GM23338 (cell line): ENCODE results near the gene AP4E1. TPM values are rescaled to one million over a fixed set of nuclear protein-coding genes. Genes with fewer than 3 reads are reported as not detected.

ENCODE experiments used
- ATAC-seq: fragments of 200-7000 bp; cut with Tn5 transposase; 3 replicates; pipeline ENCODE4 v1.9.1; 2020
- DNase-seq: peaks from one replicate; pipeline ENCODE4 v3.0.0-alpha.2; 2015; ENCODE audit warnings: low spot score
- H2AFZ ChIP-seq: fragments of 200-600 bp; sonication (generic); 2 replicates; pipeline ENCODE4 v1.8.0; 2016; ENCODE audit warnings: antibody characterized with exemption, mild to moderate bottlenecking, moderate library complexity
- H3F3A ChIP-seq: fragments of 200-600 bp; sonication (generic); replicated peaks from 2 replicates; pipeline ENCODE4 v1.8.0; 2017; ENCODE audit warnings: antibody characterized with exemption, mixed run types, low read depth
- H3K27ac ChIP-seq: fragments of 200-600 bp; sonication (generic); 2 replicates; pipeline ENCODE4 v1.6.1; 2016; ENCODE audit warnings: low read depth
- H3K27me3 ChIP-seq: fragments of 200-600 bp; sonication (generic); 2 replicates; pipeline ENCODE4 v1.8.0; 2016; ENCODE audit warnings: mild to moderate bottlenecking, mixed run types, moderate library complexity; ENCODE audit not compliant: insufficient read depth
- H3K36me3 ChIP-seq: fragments of 200-600 bp; sonication (generic); 2 replicates; pipeline ENCODE4 v1.8.0; 2016; ENCODE audit warnings: mild to moderate bottlenecking; ENCODE audit not compliant: insufficient read depth
- H3K4me1 ChIP-seq: fragments of 200-600 bp; sonication (generic); 2 replicates; pipeline ENCODE4 v1.8.0; 2016; ENCODE audit warnings: mild to moderate bottlenecking, moderate library complexity; ENCODE audit not compliant: insufficient read depth
- H3K4me2 ChIP-seq: fragments of 200-600 bp; sonication (generic); 2 replicates; pipeline ENCODE4 v1.7.1; 2017; ENCODE audit warnings: mixed run types
- H3K4me3 ChIP-seq: fragments of 200-600 bp; sonication (generic); 2 replicates; pipeline ENCODE4 v1.6.1; 2016; ENCODE audit warnings: mixed run types
- H3K79me2 ChIP-seq: fragments of 200-600 bp; sonication (generic); replicated peaks from 2 replicates; pipeline ENCODE4 v1.8.0; 2017; ENCODE audit warnings: mild to moderate bottlenecking; ENCODE audit not compliant: insufficient read depth
- H3K9me2 ChIP-seq: fragments of 200-600 bp; sonication (generic); 2 replicates; pipeline ENCODE4 v1.8.0; 2017; ENCODE audit not compliant: insufficient read depth
- H4K20me1 ChIP-seq: fragments of 200-600 bp; sonication (generic); replicated peaks from 2 replicates; pipeline ENCODE4 v1.8.0; 2017; ENCODE audit warnings: mild to moderate bottlenecking; ENCODE audit not compliant: insufficient read depth
- H3K27ac Mint-ChIP-seq: 2 replicates; pipeline ENCODE4 v1.8.0; 2020; ENCODE audit warnings: inconsistent platforms, mild to moderate bottlenecking, moderate library complexity, mixed read lengths
- H3K27me3 Mint-ChIP-seq: 3 replicates; pipeline ENCODE4 v1.8.0; 2022; ENCODE audit warnings: low read depth, mild to moderate bottlenecking, moderate library complexity, mixed read lengths, inconsistent platforms; ENCODE audit not compliant: insufficient read depth, poor library complexity
- H3K36me3 Mint-ChIP-seq: 3 replicates; pipeline ENCODE4 v1.8.0; 2021; ENCODE audit warnings: low read depth, mild to moderate bottlenecking, inconsistent platforms, moderate library complexity, mixed read lengths
- H3K4me1 Mint-ChIP-seq: 3 replicates; pipeline ENCODE4 v1.8.0; 2020; ENCODE audit warnings: mild to moderate bottlenecking, inconsistent platforms, mixed read lengths
- H3K4me3 Mint-ChIP-seq: 3 replicates; pipeline ENCODE4 v1.8.0; 2021; ENCODE audit warnings: moderate library complexity, mild to moderate bottlenecking, inconsistent platforms, mixed read lengths
- H3K9me3 Mint-ChIP-seq: 3 replicates; pipeline ENCODE4 v1.8.0; 2020; ENCODE audit warnings: moderate library complexity, mild to moderate bottlenecking, inconsistent platforms, mixed read lengths
- CREB1 ChIP-seq: fragments of 250-450 bp; sonication (Bioruptor Pico); IDR thresholded peaks from 2 replicates; pipeline ENCODE4 v1.5.0; 2020; ENCODE audit warnings: low read depth, mild to moderate bottlenecking, moderate library complexity
- CTCF ChIP-seq, 2 experiments: fragments of 200-600 bp in 1 of 2; sonication (generic) in 1 of 2; conservative IDR thresholded peaks; 2 replicates each; pipeline versions ENCODE4 v1.5.1 to v1.6.1; 2016 to 2017; ENCODE audit warnings: antibody characterized with exemption in 2 of 2, low read depth in 2 of 2, mild to moderate bottlenecking in 2 of 2, moderate library complexity in 1 of 2
- ETS1 ChIP-seq: IDR thresholded peaks from 2 replicates; pipeline ENCODE4 v1.6.1; 2016; ENCODE audit warnings: antibody characterized with exemption
- EZH2 ChIP-seq: fragments of 200-600 bp; sonication (generic); IDR thresholded peaks from one replicate; pipeline ENCODE4 v1.8.0; 2017; ENCODE audit warnings: antibody characterized with exemption, mild to moderate bottlenecking, low read depth; ENCODE audit not compliant: unreplicated experiment
- EZH2phosphoT487 ChIP-seq: fragments of 200-600 bp; sonication (generic); IDR thresholded peaks from one replicate; pipeline ENCODE4 v1.8.1; 2018; ENCODE audit warnings: antibody characterized with exemption; ENCODE audit not compliant: unreplicated experiment
- JUNB ChIP-seq: IDR thresholded peaks from one replicate; pipeline ENCODE4 v1.6.1; 2016; ENCODE audit warnings: antibody characterized with exemption; ENCODE audit not compliant: unreplicated experiment
- NANOG ChIP-seq: IDR thresholded peaks from 2 replicates; pipeline ENCODE4 v1.6.1; 2016; ENCODE audit warnings: antibody characterized with exemption, borderline replicate concordance
- POLR2AphosphoS5 ChIP-seq: IDR thresholded peaks from 2 replicates; pipeline ENCODE4 v1.6.1; 2016; ENCODE audit warnings: antibody characterized with exemption, low read depth
- STAT1 ChIP-seq: IDR thresholded peaks from one replicate; pipeline ENCODE4 v1.6.1; 2016; ENCODE audit warnings: antibody characterized with exemption; ENCODE audit not compliant: unreplicated experiment
- ZNF114 ChIP-seq: fragments of 250-450 bp; sonication (Bioruptor Pico); IDR thresholded peaks from 2 replicates; pipeline ENCODE4 v1.5.0; 2020; ENCODE audit warnings: mild to moderate bottlenecking, moderate library complexity
- ZNF331 ChIP-seq: fragments of 250-450 bp; sonication (Bioruptor Pico); IDR thresholded peaks from 2 replicates; pipeline ENCODE4 v1.5.0; 2020; ENCODE audit warnings: low read depth, mild to moderate bottlenecking, moderate library complexity
- ZNF462 ChIP-seq: fragments of 250-450 bp; sonication (Bioruptor Pico); IDR thresholded peaks from 2 replicates; pipeline ENCODE4 v1.5.0; 2020; ENCODE audit warnings: mild to moderate bottlenecking, moderate library complexity
- polyA plus RNA-seq: library from polyadenylated mRNA; unstranded; fragments of >200 nt; fragmentation: Nextera tagmentation; extraction: Ambion mirVana; gene quantifications from 2 replicates; pipeline ENCODE4 v1.2.1, GENCODE V29; 2016
- total RNA-seq: library from RNA; depleted of rRNA; stranded (reverse); fragments of >200 nt; shearing (Covaris generic); gene quantifications from 2 replicates; pipeline ENCODE4 v1.2.3, GENCODE V29; 2014

AP4E1 gene
- total and polyA plus RNA-seq, 2 experiments from 2014 or later, result 4.4 to 15.4 TPM

- TF ChIP-seq ETS1 (no peak), JUNB (no peak), STAT1 (no peak), CTCF (conservative IDR thresholded peaks at IDR 0.05; ENCODE audit: low read depth in 2 of 2) (no peak), POLR2AphosphoS5 (no peak), EZH2phosphoT487 (no peak), CREB1 (CRISPR knock-in tag) (no peak)
Measured at GRCh38 chr15:50881121-50882048, 27.1 kb upstream of the AP4E1 start (continued).

GRCh38 chr15:50883903-50884302 lies 24.6 kb upstream of the AP4E1 start:
- peaks cover 5% of the 10 kb centered on the region; the same call in 2 of the 3 replicates for H3K4me1 Mint-ChIP-seq
- Histone ChIP-seq H3K4me2 (no peak overlapping the region), H3F3A (no peaks in the 10 kb centered on the region), H3K27ac (no peak overlapping the region), H3K27me3 (no peaks in the 10 kb centered on the region), H4K20me1 (no peaks in the 10 kb centered on the region), H3K9me2 (no peaks in the 10 kb centered on the region), H3K4me1 (no peaks in the 10 kb centered on the region), H2AFZ (no peak overlapping the region), H3K36me3 (no peaks in the 10 kb centered on the region), H3K4me3 (no peak overlapping the region), H3K79me2 (no peaks in the 10 kb centered on the region)
- DNase-seq, result no peak
- no peaks in the 10 kb centered on the region for H3K9me3 Mint-ChIP-seq
- no peak overlapping the region for H3K4me3 Mint-ChIP-seq
- no peak for ATAC-seq
- H3K36me3 Mint-ChIP-seq, result no peaks in the 10 kb centered on the region
- no peak overlapping the region for H3K27ac Mint-ChIP-seq
- peaks cover 3% of the 10 kb centered on the region for H3K27me3 Mint-ChIP-seq
- TF ChIP-seq JUNB (no peak), ZNF462 (no peak), CTCF (conservative IDR thresholded peaks at IDR 0.05; ENCODE audit: low read depth in 2 of 2) (no peak), NANOG (no peak), ZNF331 (no peak), EZH2 (no peak), CREB1 (CRISPR knock-in tag) (no peak), STAT1 (no peak), ZNF114 (no peak)
